Natural killer cell treated with Interleukin-12 subunit alpha and Interleukin-12 subunit beta and Interleukin-15 and Interleukin-18, amount 100 ng/mL, for 72 hours (primary cell): ENCODE measurements around the gene EPC2. TPM values are rescaled to one million over a fixed set of nuclear protein-coding genes. Genes with fewer than 3 reads are reported as not detected.
A peak's percentile ranks its signal among the peaks of the same experiment; 100 is the strongest.

Experiments
- ATAC-seq, 2 donors: fragments of 150-1000 bp; cut with Tn5 transposase in 1 of 2; sonication (Bioruptor Pico), chemical (Tn5 transposase) in 1 of 2; 2 replicates each; pipeline ENCODE4 v1.10.0; 2021
- DNase-seq: peaks from one replicate; pipeline ENCODE4 v3.0.0; 2022; ENCODE audit warnings: low spot score
- H3K27ac Mint-ChIP-seq, 2 donors: 1 replicate in 1 of 2; 2 replicates in 1 of 2; pipeline ENCODE4 v1.8.0; 2022; ENCODE audit warnings: mixed read lengths in 2 of 2, mild to moderate bottlenecking in 1 of 2, moderate library complexity in 1 of 2
- H3K27me3 Mint-ChIP-seq, 2 donors: 1 replicate in 1 of 2; 2 replicates in 1 of 2; pipeline ENCODE4 v1.8.0; 2022; ENCODE audit warnings: mixed read lengths in 2 of 2
- H3K36me3 Mint-ChIP-seq: one replicate; pipeline ENCODE4 v1.8.0; 2022; ENCODE audit warnings: mixed read lengths
- H3K4me1 Mint-ChIP-seq, 2 donors: 1 replicate in 1 of 2; 2 replicates in 1 of 2; pipeline ENCODE4 v1.8.0; 2022; ENCODE audit warnings: low read depth in 2 of 2, mixed read lengths in 2 of 2, mild to moderate bottlenecking in 1 of 2
- H3K4me3 Mint-ChIP-seq: one replicate; pipeline ENCODE4 v1.8.0; 2022; ENCODE audit warnings: mixed read lengths
- H3K9me3 Mint-ChIP-seq: 2 replicates; pipeline ENCODE4 v1.8.0; 2022; ENCODE audit warnings: mixed read lengths
- total RNA-seq, 2 donors: library from RNA; stranded (reverse); gene quantifications; one replicate each; pipeline ENCODE4 v1.2.3, GENCODE V29; 2022

EPC2 gene
- total RNA-seq, 2 donors from 2014 or later, result 27.1 to 33.1 TPM

GRCh38 chr2:148616662-148617061, 27.9 kb upstream of the EPC2 start:
- H3K27me3 Mint-ChIP-seq, result peaks cover 16 to 23% of the 10 kb centered on the region in 2 donors

DNA sequence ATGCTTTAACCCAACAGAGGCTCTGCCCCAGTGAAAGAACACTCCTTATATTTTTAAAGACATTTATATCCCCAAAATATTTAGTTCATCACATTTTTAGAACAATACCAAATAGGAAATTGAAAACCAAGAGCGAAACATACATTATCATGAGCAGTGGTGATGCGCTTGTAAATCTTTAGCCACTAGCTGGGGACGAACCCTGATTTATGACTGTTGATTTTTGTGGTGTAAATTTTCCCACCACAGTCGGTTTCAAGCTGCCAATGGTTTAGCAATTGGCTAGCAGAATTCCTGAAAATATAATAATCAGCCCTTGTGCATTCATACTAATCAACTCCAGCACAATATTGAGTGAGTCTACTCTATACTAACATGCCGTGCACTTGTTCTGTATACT, 27.3 kb upstream of the EPC2 start:
- no peak for ATAC-seq
- H3K27ac Mint-ChIP-seq, result no peak overlapping the region
- H3K36me3 Mint-ChIP-seq, result no peaks in the 10 kb centered on the region
- no peak overlapping the region for H3K4me3 Mint-ChIP-seq
- no peaks in the 10 kb centered on the region for H3K9me3 Mint-ChIP-seq
- no peak for DNase-seq
- peaks cover 5 to 11% of the 10 kb centered on the region in 2 donors for H3K4me1 Mint-ChIP-seq
- H3K27me3 Mint-ChIP-seq, result peaks cover 15 to 24% of the 10 kb centered on the region in 2 donors

More at GRCh38 chr2:148616662-148617061, 27.9 kb upstream of the EPC2 start:
- DNase-seq, result no peak
- no peak overlapping the region for H3K27ac Mint-ChIP-seq
- H3K4me3 Mint-ChIP-seq, result no peak overlapping the region
- H3K36me3 Mint-ChIP-seq, result no peaks in the 10 kb centered on the region
- H3K4me1 Mint-ChIP-seq, result peaks cover 5 to 11% of the 10 kb centered on the region in 2 donors
- no peak for ATAC-seq
- no peaks in the 10 kb centered on the region for H3K9me3 Mint-ChIP-seq

DNA sequence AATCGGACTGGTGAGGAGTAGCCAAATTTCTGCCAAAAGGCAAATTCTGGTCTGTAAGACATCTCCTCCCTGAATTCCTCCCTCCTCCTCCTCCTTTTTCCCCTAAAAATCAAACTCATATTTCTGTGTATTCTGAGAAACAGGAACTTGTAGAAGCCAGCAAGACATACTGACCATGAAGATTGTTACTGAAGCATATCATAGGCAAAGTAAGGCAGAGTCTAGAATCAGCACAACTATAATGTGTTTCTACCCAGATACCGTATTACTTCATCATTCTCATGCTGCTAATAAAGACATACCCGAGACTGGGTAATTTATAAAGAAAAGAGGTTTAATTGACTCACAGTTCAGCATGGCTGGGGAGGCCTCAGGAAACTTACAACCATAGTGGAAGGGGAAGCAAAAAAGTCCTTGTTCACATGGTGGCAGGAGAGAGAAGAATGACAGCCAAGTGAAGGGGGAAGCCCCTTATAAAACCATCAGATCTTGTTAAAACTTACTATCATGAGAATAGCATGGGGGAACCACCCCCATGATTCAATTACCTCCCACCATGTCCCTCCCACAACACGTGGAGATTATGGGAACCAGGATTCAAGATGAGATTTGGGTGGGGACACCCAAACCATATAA, 24.9 kb upstream of the EPC2 start:
- ATAC-seq (no peak), DNase-seq (no peak)
- Mint-ChIP-seq H3K27me3 (peaks cover 16 to 18% of the 10 kb centered on the region in 2 donors), H3K4me1 (peaks cover 2 to 3% of the 10 kb centered on the region in 2 donors), H3K27ac (no peak overlapping the region), H3K36me3 (no peaks in the 10 kb centered on the region), H3K9me3 (no peaks in the 10 kb centered on the region), H3K4me3 (no peak overlapping the region)

- Mint-ChIP-seq H3K4me1 (peaks cover 0 to 3% of the 10 kb centered on the region in 2 donors), H3K27ac (no peak overlapping the region), H3K9me3 (no peaks in the 10 kb centered on the region), H3K36me3 (no peaks in the 10 kb centered on the region), H3K4me3 (no peak overlapping the region), H3K27me3 (peaks cover 20 to 27% of the 10 kb centered on the region in 2 donors)
- no peak for DNase-seq
- no peak for ATAC-seq
Observed at GRCh38 chr2:148622366-148622765, 22.2 kb upstream of the EPC2 start.

GRCh38 chr2:148623086-148623485, 21.5 kb upstream of the EPC2 start:
- peaks cover 18 to 27% of the 10 kb centered on the region in 2 donors for H3K27me3 Mint-ChIP-seq
- no peaks in the 10 kb centered on the region for H3K9me3 Mint-ChIP-seq
- no peak for DNase-seq
- H3K36me3 Mint-ChIP-seq, result no peaks in the 10 kb centered on the region
- H3K27ac Mint-ChIP-seq, result no peak overlapping the region
- peaks cover 0 to 3% of the 10 kb centered on the region in 2 donors for H3K4me1 Mint-ChIP-seq
- H3K4me3 Mint-ChIP-seq, result no peak overlapping the region
- no peak for ATAC-seq

DNA sequence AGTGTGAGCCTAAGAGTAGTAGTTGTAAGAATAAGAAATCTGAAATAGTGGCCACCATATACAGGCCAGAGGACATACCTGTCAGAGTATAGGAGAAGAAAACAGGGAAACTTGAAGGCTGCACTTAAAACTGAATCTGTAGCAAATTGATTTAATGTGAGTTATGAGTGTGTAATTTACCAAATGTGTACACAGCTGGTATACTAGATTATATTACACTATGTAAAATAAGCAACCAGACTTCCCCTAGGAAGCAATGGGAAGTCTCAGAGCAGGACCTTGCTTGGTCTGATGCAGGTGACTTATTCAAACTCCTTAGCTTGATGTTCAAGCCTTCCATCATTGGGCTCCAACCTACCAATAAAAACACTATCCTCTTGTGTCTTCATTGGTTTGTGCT, 17.3 kb upstream of the EPC2 start:
- no peaks in the 10 kb centered on the region for H3K36me3 Mint-ChIP-seq
- H3K9me3 Mint-ChIP-seq, result no peaks in the 10 kb centered on the region
- H3K27ac Mint-ChIP-seq, result no peak overlapping the region
- no peak for DNase-seq
- no peak overlapping the region for H3K4me3 Mint-ChIP-seq
- H3K27me3 Mint-ChIP-seq, result peaks cover 14 to 23% of the 10 kb centered on the region in 2 donors
- peaks cover 0 to 3% of the 10 kb centered on the region in 2 donors for H3K4me1 Mint-ChIP-seq
- no peak for ATAC-seq

- peaks cover 18 to 20% of the 10 kb centered on the region in 2 donors for H3K27me3 Mint-ChIP-seq
- no peak for DNase-seq
- H3K9me3 Mint-ChIP-seq, result no peaks in the 10 kb centered on the region
- no peak for ATAC-seq
- no peaks in the 10 kb centered on the region for H3K4me1 Mint-ChIP-seq
- no peak overlapping the region for H3K4me3 Mint-ChIP-seq
- H3K36me3 Mint-ChIP-seq, result no peaks in the 10 kb centered on the region
- H3K27ac Mint-ChIP-seq, result no peak overlapping the region
Observed at GRCh38 chr2:148634749-148635148, 9.8 kb upstream of the EPC2 start.

DNA sequence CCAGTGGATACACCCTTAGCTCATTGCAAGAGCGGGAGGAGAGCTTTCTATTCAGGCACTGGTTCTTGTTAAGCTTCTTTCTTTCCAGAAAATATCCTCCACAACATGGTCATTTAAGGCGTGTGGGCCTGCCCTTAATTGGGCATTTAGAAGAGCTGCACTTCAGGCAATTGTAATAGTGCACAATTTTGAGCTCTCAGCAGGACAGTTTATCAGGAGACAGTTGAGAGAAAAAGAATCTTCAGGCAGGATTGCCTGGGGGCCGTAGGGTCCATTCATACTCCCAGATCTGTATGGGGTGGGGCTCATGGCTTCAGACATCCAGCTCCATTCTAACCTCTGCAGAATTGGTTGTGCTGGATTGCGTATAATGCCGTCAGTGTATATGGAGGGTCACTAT, 6.0 kb upstream of the EPC2 start:
- no peak for DNase-seq
- no peak for ATAC-seq
- no peak overlapping the region for H3K27ac Mint-ChIP-seq
- H3K9me3 Mint-ChIP-seq, result no peaks in the 10 kb centered on the region
- peaks cover 6 to 9% of the 10 kb centered on the region in 2 donors for H3K4me1 Mint-ChIP-seq
- peaks cover 22% of the 10 kb centered on the region in 2 donors for H3K27me3 Mint-ChIP-seq
- H3K36me3 Mint-ChIP-seq, result no peaks in the 10 kb centered on the region
- no peak overlapping the region for H3K4me3 Mint-ChIP-seq

DNA sequence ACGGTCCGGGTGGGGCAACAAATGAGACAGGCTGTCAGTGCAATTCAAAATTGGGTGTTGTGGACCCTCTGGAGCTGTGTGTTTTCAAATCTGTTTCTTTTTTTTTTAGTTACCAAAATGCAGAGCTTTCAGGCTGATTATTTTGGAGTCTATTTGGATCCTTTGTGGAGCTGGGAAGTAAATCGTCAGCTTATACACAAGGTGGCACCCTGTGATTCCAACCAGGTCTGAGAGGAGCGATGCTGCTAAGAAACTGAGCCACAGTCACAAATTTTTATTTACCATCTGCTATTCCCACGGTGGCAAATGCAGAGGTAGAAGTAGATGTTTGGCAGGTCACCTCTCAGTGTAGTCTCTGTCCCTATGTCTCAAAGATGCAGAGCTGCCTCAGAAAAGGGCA, 3.8 kb upstream of the EPC2 start:
- Mint-ChIP-seq H3K27me3 (peaks cover 18 to 21% of the 10 kb centered on the region in 2 donors), H3K27ac (no peak overlapping the region), H3K36me3 (no peaks in the 10 kb centered on the region), H3K9me3 (no peaks in the 10 kb centered on the region), H3K4me1 (peaks cover 15% of the 10 kb centered on the region in 2 donors), H3K4me3 (no peak overlapping the region)
- DNase-seq, result no peak
- no peak for ATAC-seq

DNA sequence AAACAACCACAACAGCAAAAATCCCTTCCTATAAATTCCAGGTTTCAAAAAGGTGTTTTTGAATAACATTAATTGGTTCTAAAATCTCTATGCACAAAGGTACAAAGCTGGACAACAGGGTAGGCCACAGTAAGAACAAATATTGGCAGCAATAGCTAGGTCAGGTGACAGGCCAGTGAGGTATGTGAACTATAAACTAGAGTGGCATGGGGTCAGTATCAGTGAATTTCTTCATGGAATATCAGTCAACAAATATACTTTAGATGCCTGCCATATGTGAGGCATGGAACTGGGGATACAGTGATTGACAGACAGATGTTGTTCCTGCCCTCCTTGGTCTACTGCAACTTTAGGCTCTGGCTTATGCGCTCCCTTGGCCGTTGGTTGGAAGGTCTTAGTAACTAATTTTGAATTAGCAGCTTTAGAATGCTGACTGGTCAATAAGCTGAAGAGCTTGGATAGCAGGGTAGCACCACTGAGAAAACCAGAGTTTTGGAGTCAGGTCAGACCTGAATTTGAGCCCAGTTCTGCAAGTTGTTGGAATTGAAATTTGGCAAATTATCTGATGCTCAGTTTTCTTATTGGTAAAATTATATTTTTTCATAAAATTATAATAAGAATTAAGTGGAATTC, 2.3 kb upstream of the EPC2 start:
- H3K27me3 Mint-ChIP-seq, result peaks cover 18 to 21% of the 10 kb centered on the region in 2 donors
- ATAC-seq (no peak), DNase-seq (no peak)
- H3K4me3 Mint-ChIP-seq, result no peak overlapping the region
- no peak overlapping the region for H3K27ac Mint-ChIP-seq
- H3K36me3 Mint-ChIP-seq, result no peaks in the 10 kb centered on the region
- H3K4me1 Mint-ChIP-seq, result peaks cover 20% of the 10 kb centered on the region in 2 donors
- no peaks in the 10 kb centered on the region for H3K9me3 Mint-ChIP-seq

DNA sequence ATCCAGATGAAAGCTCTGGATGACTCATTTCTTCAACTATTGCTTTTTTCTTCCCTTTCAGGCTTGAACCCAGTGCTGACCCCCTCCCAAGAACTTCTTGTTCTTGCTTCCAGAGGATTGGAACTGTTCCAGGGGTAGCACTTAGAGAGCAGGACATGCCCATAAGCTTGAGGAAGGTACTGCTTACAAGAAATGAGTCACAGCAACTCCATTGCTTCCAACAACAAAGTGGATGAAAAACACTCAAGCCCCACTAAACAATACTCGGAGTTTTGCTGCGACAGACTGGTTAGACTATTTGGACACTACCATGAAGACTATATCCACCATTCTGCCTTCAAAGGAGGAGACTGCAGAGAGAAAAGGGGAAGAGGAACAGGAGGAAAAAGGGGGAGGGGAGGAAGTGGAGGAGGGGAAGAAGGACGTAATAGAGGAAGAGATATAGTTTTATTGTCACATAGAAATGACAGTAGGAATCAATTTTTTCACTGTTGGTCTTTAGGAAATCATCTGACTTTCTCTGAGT, 1.6 kb upstream of the EPC2 start:
- Mint-ChIP-seq H3K9me3 (no peaks in the 10 kb centered on the region), H3K27ac (peak overlapping the region; percentile 86 to 96), H3K27me3 (peaks cover 18 to 21% of the 10 kb centered on the region in 2 donors), H3K4me1 (peaks cover 20% of the 10 kb centered on the region in 2 donors), H3K36me3 (no peaks in the 10 kb centered on the region), H3K4me3 (peak overlapping the region; percentile 98)
- ATAC-seq (no peak), DNase-seq (no peak)

DNA sequence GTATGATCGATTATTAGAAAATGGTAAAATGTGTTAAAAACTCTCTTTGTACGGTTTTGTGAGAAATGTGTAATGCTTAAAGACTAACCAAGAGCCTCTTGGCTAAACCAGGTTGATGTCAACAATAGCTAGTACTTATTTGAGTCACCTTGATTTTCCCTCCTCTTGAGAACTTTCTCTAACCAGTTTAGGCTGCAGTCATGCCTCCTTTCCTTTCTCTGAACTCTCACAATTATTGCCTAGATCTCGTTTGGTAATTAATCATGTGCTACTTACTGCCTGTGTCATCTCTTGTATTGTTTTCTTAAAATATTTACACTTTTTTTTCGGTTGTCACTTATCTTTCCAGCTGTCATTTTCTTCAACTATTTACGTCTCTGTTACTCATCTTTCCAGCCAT, 1.1 kb upstream of the EPC2 start:
- Mint-ChIP-seq H3K27me3 (peaks cover 15 to 21% of the 10 kb centered on the region in 2 donors), H3K4me3 (peak overlapping the region; percentile 98), H3K27ac (peak overlapping the region; percentile 86 to 96), H3K9me3 (no peaks in the 10 kb centered on the region), H3K4me1 (peaks cover 20% of the 10 kb centered on the region in 2 donors), H3K36me3 (no peaks in the 10 kb centered on the region)
- ATAC-seq (peak in 1 of 2 donors; percentile 14), DNase-seq (no peak)

- peaks cover 14% of the 10 kb centered on the region in 2 donors for H3K27me3 Mint-ChIP-seq
- ATAC-seq (peak; percentile 85 to 89), DNase-seq (peak; percentile 94)
- H3K4me3 Mint-ChIP-seq, result peak overlapping the region; percentile 90
- H3K27ac Mint-ChIP-seq, result peak overlapping the region; percentile 86 to 96
- no peaks in the 10 kb centered on the region for H3K9me3 Mint-ChIP-seq
- H3K36me3 Mint-ChIP-seq, result no peaks in the 10 kb centered on the region
- peaks cover 31% of the 10 kb centered on the region in 2 donors for H3K4me1 Mint-ChIP-seq
Observed at GRCh38 chr2:148644883-148645538, 460 bp downstream of the EPC2 start.
